Measurements from ENCODE around the gene IFT52.

The IFT52 gene

GRCh38 chr20:43590392-43591303, at the start of gene IFT52:
IFT52 (plus strand) TSS chr20:43590937; CDS start chr20:43594699, 3,762 bp downstream.
- Histone ChIP-seq H3K36me3 (ENCODE audit: insufficient read depth, low read depth, low read length) (peaks cover 12% of the 10 kb centered on the region; the same call in 1 of the 2 replicates), H3K27ac (ENCODE audit: low read length) (peak within 1 kb of the TSS; percentile 77), H3K9me3 (ENCODE audit: insufficient read depth, low read depth, low read length) (no peaks in the 10 kb centered on the region), H3K27me3 (ENCODE audit: insufficient read depth, low read length) (no peaks in the 10 kb centered on the region), H3K4me1 (ENCODE audit: insufficient read depth, low read length) (no peaks in the 10 kb centered on the region), H3K9ac (ENCODE audit: low read depth, low read length) (peak within 1 kb of the TSS; percentile 90), H3K4me3 (ENCODE audit: low read length) (peak within 1 kb of the TSS; percentile 91)

- no peaks in the 10 kb centered on the region for H3K27me3 ChIP-seq (ENCODE audit: insufficient read depth, low read length)
- no peaks in the 10 kb centered on the region for H3K4me1 ChIP-seq (ENCODE audit: insufficient read depth, low read length)
Observed at GRCh38 chr20:43541214-43541613, 49.5 kb upstream of the IFT52 start.

DNA sequence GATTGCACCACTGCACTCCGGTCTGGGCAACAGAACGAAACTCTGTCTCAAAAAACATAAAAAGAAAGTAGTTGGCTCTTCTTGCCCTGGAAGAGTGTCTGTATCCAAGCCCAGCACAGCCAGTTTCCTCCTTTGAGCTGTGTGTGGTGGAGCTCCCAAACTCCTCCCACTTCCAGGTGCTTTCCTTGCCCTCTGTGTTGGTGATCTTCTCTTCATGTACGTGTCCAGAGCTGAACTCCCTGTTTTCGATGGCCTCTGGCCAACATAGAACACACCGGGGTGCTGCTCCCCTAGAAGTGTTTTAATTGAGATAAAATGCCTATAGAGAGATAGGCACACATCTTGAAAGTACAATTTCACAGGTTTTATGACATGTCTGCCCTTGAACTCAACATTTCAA, 48.6 kb upstream of the IFT52 start:
- Histone ChIP-seq H3K4me1 (ENCODE audit: insufficient read depth, low read length) (no peaks in the 10 kb centered on the region), H3K27me3 (ENCODE audit: insufficient read depth, low read length) (no peaks in the 10 kb centered on the region), H3K27ac (ENCODE audit: low read length) (no peak overlapping the region), H3K9ac (ENCODE audit: low read depth, low read length) (no peak overlapping the region), H3K36me3 (ENCODE audit: insufficient read depth, low read depth, low read length) (peaks cover 14% of the 10 kb centered on the region), H3K9me3 (ENCODE audit: insufficient read depth, low read depth, low read length) (peaks cover under 1% of the 10 kb centered on the region; the same call in 1 of the 2 replicates), H3K4me3 (ENCODE audit: low read length) (no peak overlapping the region)

More at GRCh38 chr20:43541214-43541613, 49.5 kb upstream of the IFT52 start:
- peaks cover 15% of the 10 kb centered on the region for H3K36me3 ChIP-seq (ENCODE audit: insufficient read depth, low read depth, low read length)
- no peak overlapping the region for H3K9ac ChIP-seq (ENCODE audit: low read depth, low read length)
- no peaks in the 10 kb centered on the region for H3K9me3 ChIP-seq (ENCODE audit: insufficient read depth, low read depth, low read length)
- H3K4me3 ChIP-seq (ENCODE audit: low read length), result no peak overlapping the region
- no peak overlapping the region for H3K27ac ChIP-seq (ENCODE audit: low read length)

- Histone ChIP-seq H3K9me3 (ENCODE audit: insufficient read depth, low read depth, low read length) (peaks cover 5% of the 10 kb centered on the region; the same call in 1 of the 2 replicates), H3K27ac (ENCODE audit: low read length) (no peak overlapping the region), H3K36me3 (ENCODE audit: insufficient read depth, low read depth, low read length) (peaks cover 14% of the 10 kb centered on the region), H3K27me3 (ENCODE audit: insufficient read depth, low read length) (no peaks in the 10 kb centered on the region), H3K9ac (ENCODE audit: low read depth, low read length) (no peak overlapping the region), H3K4me3 (ENCODE audit: low read length) (no peak overlapping the region), H3K4me1 (ENCODE audit: insufficient read depth, low read length) (no peaks in the 10 kb centered on the region)
Observed at GRCh38 chr20:43542674-43543073, 48.1 kb upstream of the IFT52 start.

GRCh38 chr20:43543138-43543537, 47.6 kb upstream of the IFT52 start:
- peaks cover 5% of the 10 kb centered on the region; the same call in 1 of the 2 replicates for H3K9me3 ChIP-seq (ENCODE audit: insufficient read depth, low read depth, low read length)
- H3K27ac ChIP-seq (ENCODE audit: low read length), result no peak overlapping the region
- no peak overlapping the region for H3K4me3 ChIP-seq (ENCODE audit: low read length)
- peaks cover 14% of the 10 kb centered on the region for H3K36me3 ChIP-seq (ENCODE audit: insufficient read depth, low read depth, low read length)
- H3K4me1 ChIP-seq (ENCODE audit: insufficient read depth, low read length), result no peaks in the 10 kb centered on the region
- no peaks in the 10 kb centered on the region for H3K27me3 ChIP-seq (ENCODE audit: insufficient read depth, low read length)
- no peak overlapping the region for H3K9ac ChIP-seq (ENCODE audit: low read depth, low read length)

DNA sequence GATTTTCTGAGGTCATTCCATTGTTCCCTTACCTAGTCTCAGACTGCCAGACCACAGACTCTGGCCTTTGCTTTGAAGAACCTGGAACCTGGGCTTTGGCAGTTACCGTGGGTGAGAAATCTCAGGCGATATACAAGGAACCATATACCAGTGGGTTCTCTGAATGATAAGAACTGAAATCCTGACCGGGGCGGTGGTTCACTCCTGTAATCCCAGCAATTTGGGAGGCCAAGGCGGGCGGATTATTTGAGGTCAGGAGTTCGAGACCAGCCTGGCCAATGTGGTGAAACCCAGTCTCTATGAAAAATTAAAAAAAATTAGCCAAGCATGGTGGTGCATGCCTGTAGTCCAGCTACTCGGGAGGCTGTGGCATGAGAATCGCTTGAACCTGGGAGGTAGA, 46.2 kb upstream of the IFT52 start:
- peaks cover 14% of the 10 kb centered on the region for H3K36me3 ChIP-seq (ENCODE audit: insufficient read depth, low read depth, low read length)
- H3K27ac ChIP-seq (ENCODE audit: low read length), result no peak overlapping the region
- no peak overlapping the region for H3K9ac ChIP-seq (ENCODE audit: low read depth, low read length)
- peaks cover 5% of the 10 kb centered on the region; the same call in 1 of the 2 replicates for H3K9me3 ChIP-seq (ENCODE audit: insufficient read depth, low read depth, low read length)
- no peaks in the 10 kb centered on the region for H3K4me1 ChIP-seq (ENCODE audit: insufficient read depth, low read length)
- no peak overlapping the region for H3K4me3 ChIP-seq (ENCODE audit: low read length)
- no peaks in the 10 kb centered on the region for H3K27me3 ChIP-seq (ENCODE audit: insufficient read depth, low read length)

DNA sequence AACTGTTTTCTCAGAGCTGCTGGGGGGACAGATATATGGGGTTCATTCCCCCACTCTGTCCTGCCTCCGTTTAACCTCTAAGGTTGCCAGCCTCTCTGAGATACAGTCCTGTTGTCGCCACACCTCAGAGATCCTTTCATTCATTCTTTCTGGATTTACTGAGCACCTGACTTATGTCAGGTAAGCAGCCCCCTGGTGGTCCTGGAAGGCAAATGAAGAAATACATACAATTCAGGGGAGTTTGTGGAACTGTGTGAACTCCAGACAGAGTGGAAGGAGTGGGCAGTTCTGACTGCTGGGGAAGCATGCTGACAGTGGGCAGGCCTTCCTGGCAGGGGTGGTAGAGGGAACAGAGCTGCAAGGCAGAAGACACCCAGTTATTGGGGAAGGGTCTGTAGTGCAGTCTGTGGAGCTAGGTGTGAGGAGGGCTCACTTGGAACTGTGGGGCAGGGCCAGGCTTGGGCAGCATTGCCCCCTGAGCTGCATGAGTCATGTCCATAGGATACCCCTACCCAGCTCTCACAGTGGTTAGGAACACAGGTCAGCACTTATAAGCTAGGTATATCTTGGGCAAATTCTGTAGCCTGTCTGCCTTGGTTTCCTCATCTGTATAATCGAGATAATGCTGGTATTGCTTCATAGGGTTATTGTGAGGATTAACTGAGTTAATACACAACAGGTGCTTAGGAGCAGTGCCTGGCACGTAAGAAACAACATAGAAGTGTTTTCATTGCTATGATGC, 44.7 kb upstream of the IFT52 start:
- H3K27ac ChIP-seq (ENCODE audit: low read length), result no peak overlapping the region
- H3K4me3 ChIP-seq (ENCODE audit: low read length), result no peak overlapping the region
- H3K9me3 ChIP-seq (ENCODE audit: insufficient read depth, low read depth, low read length), result peaks cover 5% of the 10 kb centered on the region; the same call in 1 of the 2 replicates
- H3K27me3 ChIP-seq (ENCODE audit: insufficient read depth, low read length), result no peaks in the 10 kb centered on the region
- peaks cover 9% of the 10 kb centered on the region for H3K36me3 ChIP-seq (ENCODE audit: insufficient read depth, low read depth, low read length)
- no peaks in the 10 kb centered on the region for H3K4me1 ChIP-seq (ENCODE audit: insufficient read depth, low read length)
- no peak overlapping the region for H3K9ac ChIP-seq (ENCODE audit: low read depth, low read length)

- peaks cover 6% of the 10 kb centered on the region; the same call in 1 of the 2 replicates for H3K36me3 ChIP-seq (ENCODE audit: insufficient read depth, low read depth, low read length)
- H3K4me3 ChIP-seq (ENCODE audit: low read length), result no peak overlapping the region
- H3K4me1 ChIP-seq (ENCODE audit: insufficient read depth, low read length), result no peaks in the 10 kb centered on the region
- H3K9ac ChIP-seq (ENCODE audit: low read depth, low read length), result no peak overlapping the region
- no peak overlapping the region for H3K27ac ChIP-seq (ENCODE audit: low read length)
- peaks cover 5% of the 10 kb centered on the region; the same call in 1 of the 2 replicates for H3K9me3 ChIP-seq (ENCODE audit: insufficient read depth, low read depth, low read length)
- H3K27me3 ChIP-seq (ENCODE audit: insufficient read depth, low read length), result no peaks in the 10 kb centered on the region
Observed at GRCh38 chr20:43548273-43548880, 42.4 kb upstream of the IFT52 start.

GRCh38 chr20:43549416-43550065, 41.2 kb upstream of the IFT52 start:
- H3K4me3 ChIP-seq (ENCODE audit: low read length), result no peak overlapping the region
- H3K4me1 ChIP-seq (ENCODE audit: insufficient read depth, low read length), result no peaks in the 10 kb centered on the region
- H3K9me3 ChIP-seq (ENCODE audit: insufficient read depth, low read depth, low read length), result peaks cover 5% of the 10 kb centered on the region; the same call in 1 of the 2 replicates
- H3K36me3 ChIP-seq (ENCODE audit: insufficient read depth, low read depth, low read length), result peaks cover 6% of the 10 kb centered on the region; the same call in 1 of the 2 replicates
- no peak overlapping the region for H3K9ac ChIP-seq (ENCODE audit: low read depth, low read length)
- H3K27me3 ChIP-seq (ENCODE audit: insufficient read depth, low read length), result no peaks in the 10 kb centered on the region
- no peak overlapping the region for H3K27ac ChIP-seq (ENCODE audit: low read length)

- Histone ChIP-seq H3K36me3 (ENCODE audit: insufficient read depth, low read depth, low read length) (peaks cover 6% of the 10 kb centered on the region; the same call in 1 of the 2 replicates), H3K9me3 (ENCODE audit: insufficient read depth, low read depth, low read length) (peaks cover 5% of the 10 kb centered on the region; the same call in 1 of the 2 replicates), H3K27me3 (ENCODE audit: insufficient read depth, low read length) (no peaks in the 10 kb centered on the region), H3K4me3 (ENCODE audit: low read length) (no peak overlapping the region), H3K27ac (ENCODE audit: low read length) (no peak overlapping the region), H3K9ac (ENCODE audit: low read depth, low read length) (no peak overlapping the region), H3K4me1 (ENCODE audit: insufficient read depth, low read length) (no peaks in the 10 kb centered on the region)
Observed at GRCh38 chr20:43550456-43550855, 40.3 kb upstream of the IFT52 start.

GRCh38 chr20:43554369-43554768, 36.4 kb upstream of the IFT52 start:
- no peak overlapping the region for H3K9ac ChIP-seq (ENCODE audit: low read depth, low read length)
- no peak overlapping the region for H3K4me3 ChIP-seq (ENCODE audit: low read length)
- H3K27me3 ChIP-seq (ENCODE audit: insufficient read depth, low read length), result no peaks in the 10 kb centered on the region
- no peaks in the 10 kb centered on the region for H3K9me3 ChIP-seq (ENCODE audit: insufficient read depth, low read depth, low read length)
- H3K4me1 ChIP-seq (ENCODE audit: insufficient read depth, low read length), result no peaks in the 10 kb centered on the region
- no peak overlapping the region for H3K27ac ChIP-seq (ENCODE audit: low read length)
- H3K36me3 ChIP-seq (ENCODE audit: insufficient read depth, low read depth, low read length), result no peaks in the 10 kb centered on the region

Data from iPS-20b (cell line).